Erythroblast (primary cell): Measurements from ENCODE around the gene GABPB1.

Experiments used
- DNase-seq, 2 experiments: peaks; one replicate each; lab custom pipeline; 2025; lab: John Stamatoyannopoulos, UW
- GATA1 ChIP-seq: IDR thresholded peaks from 2 replicates; pipeline ENCODE4 v1.6.1; 2011; ENCODE audit warnings: low read depth, mild to moderate bottlenecking, control low read depth, low read length, moderate library complexity
- POLR2A ChIP-seq: IDR thresholded peaks from 2 replicates; pipeline ENCODE4 v1.6.1; 2011; ENCODE audit warnings: mild to moderate bottlenecking, low read length

Gene GABPB1

GRCh38 chr15:50250760-50251394, 104.1 kb downstream of the GABPB1 start:
- peak in 1 of 2 experiments; percentile 34 for DNase-seq
- no peak for TF ChIP-seq GATA1
- no peak for TF ChIP-seq POLR2A

GRCh38 chr15:50249704-50250103, 105.3 kb downstream of the GABPB1 start:
- TF ChIP-seq POLR2A (no peak), GATA1 (no peak)
- DNase-seq: no peak

- TF ChIP-seq POLR2A (no peak), GATA1 (no peak)
- DNase-seq: no peak
Observed at GRCh38 chr15:50248994-50249582, 105.9 kb downstream of the GABPB1 start.

GRCh38 chr15:50247819-50248655, 107.0 kb downstream of the GABPB1 start:
- peak; percentile 45 to 61 for DNase-seq
- TF ChIP-seq POLR2A: no peak
- TF ChIP-seq GATA1: no peak

- TF ChIP-seq GATA1: no peak
- TF ChIP-seq POLR2A: no peak
- no peak for DNase-seq
Observed at GRCh38 chr15:50246631-50247030, 108.4 kb downstream of the GABPB1 start.

GRCh38 chr15:50244959-50245624, 109.9 kb downstream of the GABPB1 start:
- DNase-seq: no peak
- TF ChIP-seq GATA1: no peak

- no peak for TF ChIP-seq GATA1
- no peak for DNase-seq
Observed at GRCh38 chr15:50244153-50244552, 110.8 kb downstream of the GABPB1 start.

GRCh38 chr15:50241684-50242450, 113.1 kb downstream of the GABPB1 start:
- TF ChIP-seq POLR2A (no peak), GATA1 (no peak)
- peak in 1 of 2 experiments; percentile 16 for DNase-seq

GRCh38 chr15:50238255-50238654, 116.7 kb downstream of the GABPB1 start:
- no peak for DNase-seq
- no peak for TF ChIP-seq GATA1
- TF ChIP-seq POLR2A: no peak

GRCh38 chr15:50236433-50236832, 118.6 kb downstream of the GABPB1 start:
- DNase-seq: no peak
- no peak for TF ChIP-seq GATA1
- no peak for TF ChIP-seq POLR2A

- TF ChIP-seq GATA1 (no peak), POLR2A (no peak)
- peak; percentile 5 to 18 for DNase-seq
Observed at GRCh38 chr15:50235794-50236193, 119.2 kb downstream of the GABPB1 start.

- DNase-seq: no peak
- no peak for TF ChIP-seq POLR2A
- TF ChIP-seq GATA1: no peak
Observed at GRCh38 chr15:50234764-50235163, 120.2 kb downstream of the GABPB1 start.

GRCh38 chr15:50233192-50233736, 121.7 kb downstream of the GABPB1 start:
- TF ChIP-seq GATA1: no peak
- no peak for TF ChIP-seq POLR2A

GRCh38 chr15:50232791-50233190, 122.2 kb downstream of the GABPB1 start:
- TF ChIP-seq GATA1 (no peak), POLR2A (no peak)

More at GRCh38 chr15:50233192-50233736, 121.7 kb downstream of the GABPB1 start:
- DNase-seq: no peak

More at GRCh38 chr15:50232791-50233190, 122.2 kb downstream of the GABPB1 start:
- no peak for DNase-seq
